ENCODE results near the gene HOMER2.
"Not testable (repeated sequence)": the region's sequence is repeated elsewhere in the genome, so short reads cannot be mapped to it uniquely, and the experiment has no call there.

The HOMER2 gene

GRCh38 chr15:82892573-82892972 is 59.9 kb downstream of the HOMER2 start:
- no peak for DNase-seq

- no peak for DNase-seq
Measured at GRCh38 chr15:82890995-82891390, 61.5 kb downstream of the HOMER2 start.

GRCh38 chr15:82890338-82890994 is 62.1 kb downstream of the HOMER2 start:
- no peak for DNase-seq

GRCh38 chr15:82882273-82882928 is 70.1 kb downstream of the HOMER2 start:
- DNase-seq = no peak

GRCh38 chr15:82881747-82882146 is 70.8 kb downstream of the HOMER2 start:
- no peak for DNase-seq

GRCh38 chr15:82880704-82881103 is 71.8 kb downstream of the HOMER2 start:
- DNase-seq = no peak

- no peak for DNase-seq
Measured at GRCh38 chr15:82878325-82878724, 74.2 kb downstream of the HOMER2 start.

- DNase-seq = no peak
Measured at GRCh38 chr15:82877825-82878224, 74.7 kb downstream of the HOMER2 start.

GRCh38 chr15:82875411-82876003 is 77.0 kb downstream of the HOMER2 start:
- DNase-seq = no peak

- DNase-seq = no peak
Measured at GRCh38 chr15:82874961-82875360, 77.6 kb downstream of the HOMER2 start.

GRCh38 chr15:82874267-82874666 is 78.3 kb downstream of the HOMER2 start:
- DNase-seq = no peak

GRCh38 chr15:82873000-82873680 is 79.4 kb downstream of the HOMER2 start:
- no peak for DNase-seq

- no peak for DNase-seq
Measured at GRCh38 chr15:82871832-82872484, 80.6 kb downstream of the HOMER2 start.

- DNase-seq = no peak
Measured at GRCh38 chr15:82871358-82871757, 81.2 kb downstream of the HOMER2 start.

GRCh38 chr15:82870727-82871320 is 81.7 kb downstream of the HOMER2 start:
- no peak for DNase-seq

GRCh38 chr15:82865981-82866380 is 86.5 kb downstream of the HOMER2 start:
- DNase-seq = not testable (repeated sequence)

- DNase-seq = not testable (repeated sequence)
Measured at GRCh38 chr15:82865581-82865980, 86.9 kb downstream of the HOMER2 start.

GRCh38 chr15:82864967-82865366 is 87.6 kb downstream of the HOMER2 start:
- DNase-seq = no peak

- DNase-seq = no peak
Measured at GRCh38 chr15:82862886-82863285, 89.6 kb downstream of the HOMER2 start.

- no peak for DNase-seq
Measured at GRCh38 chr15:82858932-82859331, 93.6 kb downstream of the HOMER2 start.

- DNase-seq = no peak
Measured at GRCh38 chr15:82856397-82857170, 95.9 kb downstream of the HOMER2 start.
